ENCODE results near the gene SLC2A13.
"Not testable (repeated sequence)": the region's sequence is repeated elsewhere in the genome, so short reads cannot be mapped to it uniquely, and the experiment has no call there.

Gene SLC2A13

GRCh38 chr12:40106202-40106533 lies 287 bp upstream of the SLC2A13 start:
- in situ Hi-C loops (cut with MboI; ENCODE audit: low sequenced_read_pairs), result no loop called here

GRCh38 chr12:40105265-40105514 lies 691 bp downstream of the SLC2A13 start:
- in situ Hi-C loops (cut with MboI; ENCODE audit: low sequenced_read_pairs), result no loop called here

- in situ Hi-C loops (cut with MboI; ENCODE audit: low sequenced_read_pairs), result no loop called here
Observed at GRCh38 chr12:40104461-40105264, 1.2 kb downstream of the SLC2A13 start.

GRCh38 chr12:40103043-40103442 lies 2.8 kb downstream of the SLC2A13 start:
- in situ Hi-C loops (cut with MboI; ENCODE audit: low sequenced_read_pairs), result no loop called here

- in situ Hi-C loops (cut with MboI; ENCODE audit: low sequenced_read_pairs), result no loop called here
Observed at GRCh38 chr12:40101747-40102146, 4.1 kb downstream of the SLC2A13 start.

- in situ Hi-C loops (cut with MboI; ENCODE audit: low sequenced_read_pairs), result no loop called here
Observed at GRCh38 chr12:40099423-40099853, 6.4 kb downstream of the SLC2A13 start.

GRCh38 chr12:40098406-40099145 lies 7.3 kb downstream of the SLC2A13 start:
- in situ Hi-C loops (cut with MboI; ENCODE audit: low sequenced_read_pairs), result no loop called here

GRCh38 chr12:40093512-40093911 lies 12.4 kb downstream of the SLC2A13 start:
- in situ Hi-C loops (cut with MboI; ENCODE audit: low sequenced_read_pairs), result no loop called here

- in situ Hi-C loops (cut with MboI; ENCODE audit: low sequenced_read_pairs), result no loop called here
Observed at GRCh38 chr12:40086471-40086870, 19.4 kb downstream of the SLC2A13 start.

GRCh38 chr12:40078266-40078665 lies 27.6 kb downstream of the SLC2A13 start:
- in situ Hi-C loops (cut with MboI; ENCODE audit: low sequenced_read_pairs), result no loop called here

GRCh38 chr12:40075458-40075857 lies 30.4 kb downstream of the SLC2A13 start:
- in situ Hi-C loops (cut with MboI; ENCODE audit: low sequenced_read_pairs), result no loop called here

- in situ Hi-C loops (cut with MboI; ENCODE audit: low sequenced_read_pairs), result no loop called here
Observed at GRCh38 chr12:40068416-40068815, 37.5 kb downstream of the SLC2A13 start.

GRCh38 chr12:40065636-40066035 lies 40.2 kb downstream of the SLC2A13 start:
- in situ Hi-C loops (cut with MboI; ENCODE audit: low sequenced_read_pairs), result no loop called here

- in situ Hi-C loops (cut with MboI; ENCODE audit: low sequenced_read_pairs), result no loop called here
Observed at GRCh38 chr12:40063414-40063813, 42.5 kb downstream of the SLC2A13 start.

GRCh38 chr12:40058721-40059190 lies 47.1 kb downstream of the SLC2A13 start:
- in situ Hi-C loops (cut with MboI; ENCODE audit: low sequenced_read_pairs), result no loop called here

- in situ Hi-C loops (cut with MboI; ENCODE audit: low sequenced_read_pairs), result no loop called here
Observed at GRCh38 chr12:40056373-40056772, 49.5 kb downstream of the SLC2A13 start.

GRCh38 chr12:40055776-40056175 lies 50.1 kb downstream of the SLC2A13 start:
- in situ Hi-C loops (cut with MboI; ENCODE audit: low sequenced_read_pairs), result no loop called here

GRCh38 chr12:40055228-40055579 lies 50.7 kb downstream of the SLC2A13 start:
- in situ Hi-C loops (cut with MboI; ENCODE audit: low sequenced_read_pairs), result no loop called here

GRCh38 chr12:40054555-40055227 lies 51.2 kb downstream of the SLC2A13 start:
- in situ Hi-C loops (cut with MboI; ENCODE audit: low sequenced_read_pairs), result no loop called here

GRCh38 chr12:40049268-40049667 lies 56.6 kb downstream of the SLC2A13 start:
- in situ Hi-C loops (cut with MboI; ENCODE audit: low sequenced_read_pairs), result no loop called here

- in situ Hi-C loops (cut with MboI; ENCODE audit: low sequenced_read_pairs), result not testable (repeated sequence)
Observed at GRCh38 chr12:40047002-40047401, 58.9 kb downstream of the SLC2A13 start.

- in situ Hi-C loops (cut with MboI; ENCODE audit: low sequenced_read_pairs), result no loop called here
Observed at GRCh38 chr12:40045656-40046055, 60.2 kb downstream of the SLC2A13 start.

All from HL-60/S4 treated with phorbol 12-myristate 13-acetate at 8.2 ng/mL for 4 days and 3 days (cell line).